ENCODE results near the gene ZNF319. TPM values are rescaled to one million over a fixed set of nuclear protein-coding genes. Genes with fewer than 3 reads are reported as not detected.

ZNF319 gene
- total and polyA plus RNA-seq, 4 donors: 0.64 to 3.4 (median 2.6) TPM

DNA sequence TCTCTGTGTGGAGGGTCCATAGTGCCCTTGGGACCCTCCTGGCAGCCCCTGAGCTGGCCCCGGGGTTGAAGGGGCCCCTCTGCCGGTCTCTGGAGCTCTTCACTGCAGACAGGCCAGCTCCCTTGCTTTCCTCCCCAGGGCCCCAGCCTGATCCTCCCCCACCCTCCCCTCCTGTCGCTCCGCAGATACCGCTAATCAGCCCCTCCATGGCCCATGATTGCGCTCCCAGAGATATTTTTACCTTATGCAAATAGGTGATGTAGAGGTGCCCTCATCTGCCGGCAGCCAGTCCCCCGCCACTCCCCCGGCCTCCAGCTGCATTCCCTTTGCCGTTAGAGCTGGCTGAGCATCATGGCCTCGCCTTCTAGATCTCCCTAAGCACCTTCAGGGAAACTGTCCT is 34.3 kb upstream of the ZNF319 start:
- H3K4me3 ChIP-seq (ENCODE audit: low read depth in 1 of 3, low read length in 3 of 3): no peak overlapping the region
- peaks cover 30 to 54% (median 45%) of the 10 kb centered on the region in 4 donors for H3K4me1 ChIP-seq (ENCODE audit: control insufficient read depth in 4 of 4, insufficient read depth in 4 of 4, low read length in 3 of 4)
- TF ChIP-seq FOXA1 (IDR thresholded peaks at IDR 0.05) (no peak), SP1 (IDR thresholded peaks at IDR 0.05) (no peak), NR2F2 (IDR thresholded peaks at IDR 0.05) (no peak), RAD21 (IDR thresholded peaks at IDR 0.05) (no peak), TAF1 (conservative IDR thresholded peaks at IDR 0.05) (no peak), YY1 (IDR thresholded peaks at IDR 0.05) (no peak), JUND (IDR thresholded peaks at IDR 0.05) (no peak), HNF4G (IDR thresholded peaks at IDR 0.05) (no peak), GABPA (IDR thresholded peaks at IDR 0.05 in 1 of 2, conservative IDR thresholded peaks at IDR 0.05 in 1 of 2) (no peak)
- TF ChIP-seq, protein P1, sequence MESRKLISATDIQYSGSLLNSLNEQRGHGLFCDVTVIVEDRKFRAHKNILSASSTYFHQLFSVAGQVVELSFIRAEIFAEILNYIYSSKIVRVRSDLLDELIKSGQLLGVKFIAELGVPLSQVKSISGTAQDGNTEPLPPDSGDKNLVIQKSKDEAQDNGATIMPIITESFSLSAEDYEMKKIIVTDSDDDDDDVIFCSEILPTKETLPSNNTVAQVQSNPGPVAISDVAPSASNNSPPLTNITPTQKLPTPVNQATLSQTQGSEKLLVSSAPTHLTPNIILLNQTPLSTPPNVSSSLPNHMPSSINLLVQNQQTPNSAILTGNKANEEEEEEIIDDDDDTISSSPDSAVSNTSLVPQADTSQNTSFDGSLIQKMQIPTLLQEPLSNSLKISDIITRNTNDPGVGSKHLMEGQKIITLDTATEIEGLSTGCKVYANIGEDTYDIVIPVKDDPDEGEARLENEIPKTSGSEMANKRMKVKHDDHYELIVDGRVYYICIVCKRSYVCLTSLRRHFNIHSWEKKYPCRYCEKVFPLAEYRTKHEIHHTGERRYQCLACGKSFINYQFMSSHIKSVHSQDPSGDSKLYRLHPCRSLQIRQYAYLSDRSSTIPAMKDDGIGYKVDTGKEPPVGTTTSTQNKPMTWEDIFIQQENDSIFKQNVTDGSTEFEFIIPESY (IDR thresholded peaks at IDR 0.05): no peak
- TF ChIP-seq, protein P2, sequence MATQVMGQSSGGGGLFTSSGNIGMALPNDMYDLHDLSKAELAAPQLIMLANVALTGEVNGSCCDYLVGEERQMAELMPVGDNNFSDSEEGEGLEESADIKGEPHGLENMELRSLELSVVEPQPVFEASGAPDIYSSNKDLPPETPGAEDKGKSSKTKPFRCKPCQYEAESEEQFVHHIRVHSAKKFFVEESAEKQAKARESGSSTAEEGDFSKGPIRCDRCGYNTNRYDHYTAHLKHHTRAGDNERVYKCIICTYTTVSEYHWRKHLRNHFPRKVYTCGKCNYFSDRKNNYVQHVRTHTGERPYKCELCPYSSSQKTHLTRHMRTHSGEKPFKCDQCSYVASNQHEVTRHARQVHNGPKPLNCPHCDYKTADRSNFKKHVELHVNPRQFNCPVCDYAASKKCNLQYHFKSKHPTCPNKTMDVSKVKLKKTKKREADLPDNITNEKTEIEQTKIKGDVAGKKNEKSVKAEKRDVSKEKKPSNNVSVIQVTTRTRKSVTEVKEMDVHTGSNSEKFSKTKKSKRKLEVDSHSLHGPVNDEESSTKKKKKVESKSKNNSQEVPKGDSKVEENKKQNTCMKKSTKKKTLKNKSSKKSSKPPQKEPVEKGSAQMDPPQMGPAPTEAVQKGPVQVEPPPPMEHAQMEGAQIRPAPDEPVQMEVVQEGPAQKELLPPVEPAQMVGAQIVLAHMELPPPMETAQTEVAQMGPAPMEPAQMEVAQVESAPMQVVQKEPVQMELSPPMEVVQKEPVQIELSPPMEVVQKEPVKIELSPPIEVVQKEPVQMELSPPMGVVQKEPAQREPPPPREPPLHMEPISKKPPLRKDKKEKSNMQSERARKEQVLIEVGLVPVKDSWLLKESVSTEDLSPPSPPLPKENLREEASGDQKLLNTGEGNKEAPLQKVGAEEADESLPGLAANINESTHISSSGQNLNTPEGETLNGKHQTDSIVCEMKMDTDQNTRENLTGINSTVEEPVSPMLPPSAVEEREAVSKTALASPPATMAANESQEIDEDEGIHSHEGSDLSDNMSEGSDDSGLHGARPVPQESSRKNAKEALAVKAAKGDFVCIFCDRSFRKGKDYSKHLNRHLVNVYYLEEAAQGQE (IDR thresholded peaks at IDR 0.05): no peak
- TF ChIP-seq, protein P3, sequence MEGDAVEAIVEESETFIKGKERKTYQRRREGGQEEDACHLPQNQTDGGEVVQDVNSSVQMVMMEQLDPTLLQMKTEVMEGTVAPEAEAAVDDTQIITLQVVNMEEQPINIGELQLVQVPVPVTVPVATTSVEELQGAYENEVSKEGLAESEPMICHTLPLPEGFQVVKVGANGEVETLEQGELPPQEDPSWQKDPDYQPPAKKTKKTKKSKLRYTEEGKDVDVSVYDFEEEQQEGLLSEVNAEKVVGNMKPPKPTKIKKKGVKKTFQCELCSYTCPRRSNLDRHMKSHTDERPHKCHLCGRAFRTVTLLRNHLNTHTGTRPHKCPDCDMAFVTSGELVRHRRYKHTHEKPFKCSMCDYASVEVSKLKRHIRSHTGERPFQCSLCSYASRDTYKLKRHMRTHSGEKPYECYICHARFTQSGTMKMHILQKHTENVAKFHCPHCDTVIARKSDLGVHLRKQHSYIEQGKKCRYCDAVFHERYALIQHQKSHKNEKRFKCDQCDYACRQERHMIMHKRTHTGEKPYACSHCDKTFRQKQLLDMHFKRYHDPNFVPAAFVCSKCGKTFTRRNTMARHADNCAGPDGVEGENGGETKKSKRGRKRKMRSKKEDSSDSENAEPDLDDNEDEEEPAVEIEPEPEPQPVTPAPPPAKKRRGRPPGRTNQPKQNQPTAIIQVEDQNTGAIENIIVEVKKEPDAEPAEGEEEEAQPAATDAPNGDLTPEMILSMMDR (IDR thresholded peaks at IDR 0.05; ENCODE audit: low read depth, low read length, missing input control): no peak
- peaks cover 1 to 19% (median 11%) of the 10 kb centered on the region in 4 donors for H3K36me3 ChIP-seq (ENCODE audit: control insufficient read depth in 4 of 4, insufficient read depth in 3 of 4, low read depth in 1 of 4, low read length in 3 of 4)
- no peaks in the 10 kb centered on the region for H3K27me3 ChIP-seq (ENCODE audit: control insufficient read depth in 4 of 4, insufficient read depth in 4 of 4, low read length in 3 of 4)
- 90% methylated on average over 11 of the region's 11 CpGs for WGBS
- H3K27ac ChIP-seq (ENCODE audit: low read depth in 1 of 2, low read length in 2 of 2): no peak overlapping the region
- H3K9me3 ChIP-seq (ENCODE audit: control insufficient read depth in 4 of 4, low read length in 3 of 4): no peaks in the 10 kb centered on the region
- H3K9ac ChIP-seq (ENCODE audit: low read depth in 1 of 2, low read length in 2 of 2): no peak overlapping the region
- DNase-seq (ENCODE audit: low spot score): no peak

DNA sequence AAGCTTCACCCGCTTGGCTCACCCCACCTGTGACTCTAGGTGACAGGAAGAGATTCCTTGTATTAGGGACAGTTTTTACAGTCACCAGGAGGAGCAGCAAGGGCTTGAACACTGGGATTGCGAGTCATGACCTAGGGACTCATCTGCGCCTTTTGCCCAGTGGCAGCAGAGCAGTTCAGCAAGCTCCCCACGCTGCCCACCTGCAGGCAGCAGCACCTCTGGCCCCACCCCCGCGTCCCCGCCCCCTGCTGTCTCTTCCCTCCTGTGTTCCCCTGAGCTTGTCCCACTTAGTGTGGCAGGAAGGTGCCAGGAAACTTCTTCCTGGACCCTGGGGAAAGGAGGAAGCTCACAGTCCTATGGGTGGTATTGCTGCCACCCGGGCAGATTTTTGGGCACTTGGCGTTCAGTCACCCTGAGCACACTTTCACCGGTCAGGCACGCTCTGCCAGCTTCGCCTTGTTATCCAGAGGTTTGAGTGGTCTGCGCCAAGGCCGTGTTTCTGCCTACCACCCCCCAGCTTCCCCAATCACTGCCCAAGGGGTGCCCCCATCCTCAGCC is 33.7 kb upstream of the ZNF319 start:
- peaks cover 30 to 60% (median 50%) of the 10 kb centered on the region in 4 donors for H3K4me1 ChIP-seq (ENCODE audit: control insufficient read depth in 4 of 4, insufficient read depth in 4 of 4, low read length in 3 of 4)
- H3K27me3 ChIP-seq (ENCODE audit: control insufficient read depth in 4 of 4, insufficient read depth in 4 of 4, low read length in 3 of 4): no peaks in the 10 kb centered on the region
- no peak for DNase-seq (ENCODE audit: low spot score)
- H3K4me3 ChIP-seq (ENCODE audit: low read depth in 1 of 3, low read length in 3 of 3): no peak overlapping the region
- peaks cover 0 to 14% (median 11%) of the 10 kb centered on the region in 4 donors for H3K36me3 ChIP-seq (ENCODE audit: control insufficient read depth in 4 of 4, insufficient read depth in 3 of 4, low read depth in 1 of 4, low read length in 3 of 4)
- H3K9ac ChIP-seq (ENCODE audit: low read depth in 1 of 2, low read length in 2 of 2): no peak overlapping the region
- H3K9me3 ChIP-seq (ENCODE audit: control insufficient read depth in 4 of 4, low read length in 3 of 4): no peaks in the 10 kb centered on the region
- WGBS: 91% methylated on average over 14 of the region's 14 CpGs
- no peak overlapping the region for H3K27ac ChIP-seq (ENCODE audit: low read depth in 1 of 2, low read length in 2 of 2)
- TF ChIP-seq, protein P2 (IDR thresholded peaks at IDR 0.05): no peak
- TF ChIP-seq, protein P1 (IDR thresholded peaks at IDR 0.05): no peak
- TF ChIP-seq RXRA (IDR thresholded peaks at IDR 0.05) (no peak), NR2F2 (IDR thresholded peaks at IDR 0.05) (no peak), HNF4G (IDR thresholded peaks at IDR 0.05) (no peak), SP1 (IDR thresholded peaks at IDR 0.05) (no peak), FOXA2 (IDR thresholded peaks at IDR 0.05) (no peak)
- TF ChIP-seq, protein P4, sequence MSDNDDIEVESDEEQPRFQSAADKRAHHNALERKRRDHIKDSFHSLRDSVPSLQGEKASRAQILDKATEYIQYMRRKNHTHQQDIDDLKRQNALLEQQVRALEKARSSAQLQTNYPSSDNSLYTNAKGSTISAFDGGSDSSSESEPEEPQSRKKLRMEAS (IDR thresholded peaks at IDR 0.05): no peak
- TF ChIP-seq, protein P3 (IDR thresholded peaks at IDR 0.05; ENCODE audit: low read depth, low read length, missing input control): no peak
